GM19193 (cell line): Measurements from ENCODE around the gene TFPI2.

ENCODE experiments used
- POLR2A ChIP-seq: IDR thresholded peaks from 4 replicates; pipeline ENCODE4 v1.6.1; 2011; ENCODE audit not compliant: insufficient read depth, insufficient read length; ENCODE audit errors: extremely low read depth

TFPI2 gene

DNA sequence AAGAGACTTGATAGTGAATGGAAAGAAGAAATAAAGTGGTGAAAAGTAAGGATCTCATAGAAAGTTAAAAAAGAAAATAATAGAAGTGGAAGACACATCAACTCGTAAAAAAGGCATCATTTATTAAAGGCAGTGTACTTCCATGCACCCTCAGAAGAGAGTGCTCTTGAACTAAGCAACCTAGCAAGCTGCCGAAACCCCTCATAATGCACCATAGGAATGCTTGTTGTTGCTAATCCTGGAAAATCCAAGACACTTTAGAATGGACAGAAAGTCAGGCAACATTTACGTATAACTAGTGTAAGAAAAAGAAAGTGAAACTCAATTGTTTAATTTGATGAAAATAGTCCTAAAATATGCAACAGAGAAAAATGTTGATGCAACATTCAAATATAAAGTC is 12.8 kb downstream of the TFPI2 start:
- no peak for TF ChIP-seq POLR2A

- no peak for TF ChIP-seq POLR2A
Observed at GRCh38 chr7:93873998-93874574, 16.5 kb downstream of the TFPI2 start.

DNA sequence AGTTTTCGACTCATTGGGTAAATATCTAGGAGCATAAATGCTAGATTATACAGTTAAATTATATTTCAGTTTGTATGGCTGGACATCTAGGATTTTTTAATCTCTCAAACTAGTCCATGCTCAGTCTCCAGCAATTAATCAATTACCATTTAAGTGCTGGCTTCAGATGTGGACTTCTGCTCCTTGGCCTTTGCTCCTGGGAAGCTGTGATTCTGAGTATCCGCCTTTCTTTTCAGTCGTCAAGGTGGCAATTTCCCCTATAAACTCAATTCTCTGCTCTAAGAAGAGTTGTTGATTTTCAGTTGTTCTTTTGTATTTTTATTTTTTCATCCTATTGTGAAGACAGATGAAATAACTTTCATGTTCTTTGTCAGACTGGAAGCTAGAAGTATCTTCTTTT is 23.7 kb downstream of the TFPI2 start:
- no peak for TF ChIP-seq POLR2A

- TF ChIP-seq POLR2A, result no peak
Observed at GRCh38 chr7:93862651-93863050, 27.9 kb downstream of the TFPI2 start.

GRCh38 chr7:93861325-93861949 is 29.1 kb downstream of the TFPI2 start:
- TF ChIP-seq POLR2A, result no peak

- TF ChIP-seq POLR2A, result no peak
Observed at GRCh38 chr7:93860261-93860660, 30.3 kb downstream of the TFPI2 start.

GRCh38 chr7:93858857-93859256 is 31.7 kb downstream of the TFPI2 start:
- no peak for TF ChIP-seq POLR2A

DNA sequence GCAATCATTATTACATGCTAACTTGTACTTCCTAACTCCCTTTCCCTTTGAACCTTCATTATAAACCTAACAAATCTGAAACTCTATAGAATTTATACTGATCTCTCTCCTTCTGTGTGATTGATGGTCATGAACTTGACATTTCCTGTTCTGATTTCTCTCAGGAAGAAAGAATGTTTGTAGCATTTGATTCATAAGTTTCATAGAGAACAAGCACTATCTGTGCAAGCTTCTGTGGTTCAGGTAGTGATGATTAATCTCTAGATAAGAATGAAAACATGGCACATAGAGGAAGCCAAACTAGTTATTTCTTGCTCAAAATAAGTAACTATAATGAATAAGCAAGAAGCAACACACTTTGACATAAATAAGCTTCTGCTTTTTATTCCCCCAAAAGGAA is 34.2 kb downstream of the TFPI2 start:
- TF ChIP-seq POLR2A, result no peak

DNA sequence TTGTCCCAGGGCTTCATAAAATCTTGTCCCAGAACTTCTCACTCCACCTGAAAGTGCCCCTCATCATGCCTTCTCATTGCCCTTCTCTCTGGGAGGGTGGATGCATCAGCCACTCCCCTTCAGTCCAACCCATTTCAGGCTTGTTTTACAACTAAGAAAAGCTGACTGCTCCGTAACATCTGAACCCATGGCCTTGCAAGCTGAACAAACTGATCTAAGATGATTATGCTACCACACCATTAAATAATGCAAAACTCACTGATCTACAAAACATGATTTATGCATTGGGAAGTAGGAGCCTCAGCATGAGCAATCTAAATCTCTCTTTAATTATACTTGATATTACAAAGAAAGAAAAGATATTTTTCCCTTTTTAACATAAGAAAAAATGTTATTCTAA is 34.8 kb downstream of the TFPI2 start:
- no peak for TF ChIP-seq POLR2A

DNA sequence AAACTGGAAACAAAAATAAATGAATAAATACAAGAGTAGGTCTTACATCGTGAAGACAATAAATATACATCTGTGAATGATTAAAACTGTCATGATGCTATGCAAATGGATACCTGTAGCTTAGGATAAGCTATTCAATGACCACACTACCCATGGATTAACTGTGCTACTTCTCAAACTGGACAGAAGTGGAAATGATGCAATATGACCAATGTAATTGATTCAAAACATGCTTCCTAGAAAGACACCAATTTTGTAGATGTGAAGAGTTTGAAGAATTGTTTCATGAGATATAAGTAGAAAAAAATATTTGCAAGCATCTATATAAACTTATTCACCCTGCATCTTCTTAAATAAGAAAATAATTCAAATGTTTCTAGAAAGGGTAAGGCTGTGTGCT is 36.1 kb downstream of the TFPI2 start:
- no peak for TF ChIP-seq POLR2A

DNA sequence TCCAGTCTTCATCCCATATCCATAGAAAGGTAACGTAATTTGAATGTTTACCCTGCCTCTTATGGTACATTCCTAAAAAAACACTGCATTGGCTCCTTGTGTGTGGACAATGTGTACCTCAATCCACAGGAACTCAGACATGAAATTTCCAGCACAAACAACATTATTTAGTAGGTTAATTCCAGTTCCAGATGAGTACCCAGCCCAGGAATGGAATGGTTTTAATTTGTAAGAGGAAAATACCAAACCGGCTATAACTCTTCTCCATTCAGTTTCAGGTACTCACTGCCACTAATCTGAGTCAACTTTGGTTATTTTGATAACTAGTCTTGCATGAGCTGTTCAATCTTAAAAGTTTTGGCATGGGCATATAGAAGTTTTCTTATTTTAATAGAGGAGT is 39.0 kb downstream of the TFPI2 start:
- TF ChIP-seq POLR2A, result no peak

- no peak for TF ChIP-seq POLR2A
Observed at GRCh38 chr7:93843260-93843659, 47.3 kb downstream of the TFPI2 start.

DNA sequence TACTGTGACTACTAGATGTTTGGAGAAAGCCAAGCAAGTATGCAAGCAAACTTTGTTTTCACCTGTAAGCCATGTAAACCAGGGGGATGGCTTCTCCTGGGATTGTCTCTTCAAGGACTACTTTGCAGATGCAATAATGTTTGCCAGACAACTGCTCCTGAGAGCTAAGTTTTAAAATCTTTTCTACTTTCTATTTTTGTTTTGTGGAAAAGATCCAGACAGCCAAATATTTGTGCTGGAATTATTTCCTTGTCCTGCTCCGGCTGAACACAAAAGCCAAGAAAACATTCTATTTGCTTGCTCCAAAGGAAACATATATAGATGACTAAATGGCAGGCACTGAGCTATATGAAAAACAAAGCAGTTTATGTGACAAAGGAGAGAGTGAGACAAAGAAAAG is 51.6 kb downstream of the TFPI2 start:
- no peak for TF ChIP-seq POLR2A

DNA sequence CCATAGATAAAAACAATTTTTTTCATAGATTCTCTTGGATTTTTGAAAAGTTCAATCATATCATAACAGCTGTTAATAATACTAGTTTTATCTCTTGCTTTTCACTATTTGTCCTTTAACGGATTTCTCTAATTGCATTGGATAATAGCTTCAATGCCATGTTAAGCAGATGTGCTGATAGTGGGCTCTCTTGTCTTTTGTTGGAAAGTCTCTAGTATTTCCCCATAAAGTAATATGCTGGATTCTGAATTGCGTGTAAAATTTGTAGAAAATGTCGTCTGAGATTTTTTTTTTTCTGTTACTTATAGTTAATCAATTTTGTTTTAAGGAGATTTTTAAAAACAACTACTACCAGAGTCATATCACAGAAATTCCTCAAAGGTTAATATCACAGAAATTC is 53.3 kb downstream of the TFPI2 start:
- TF ChIP-seq POLR2A, result no peak

DNA sequence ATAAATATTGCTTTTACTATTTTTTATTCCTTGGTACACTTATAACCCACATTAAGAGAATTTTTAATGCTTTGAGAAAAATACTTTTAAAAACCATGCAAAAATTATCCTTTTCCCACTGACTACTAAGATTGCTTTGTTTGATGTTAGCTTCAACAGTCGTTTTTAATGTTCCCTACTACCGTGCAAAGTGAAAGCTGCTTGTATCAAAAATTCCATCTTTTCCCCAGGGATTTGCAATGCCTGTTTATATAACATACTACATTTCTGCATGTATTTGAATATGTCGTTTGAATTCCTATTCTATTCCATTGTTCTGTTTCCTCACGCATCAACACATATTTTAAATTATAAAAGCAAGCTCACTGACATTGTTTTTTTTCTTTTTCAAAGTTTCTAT is 54.4 kb downstream of the TFPI2 start:
- no peak for TF ChIP-seq POLR2A

DNA sequence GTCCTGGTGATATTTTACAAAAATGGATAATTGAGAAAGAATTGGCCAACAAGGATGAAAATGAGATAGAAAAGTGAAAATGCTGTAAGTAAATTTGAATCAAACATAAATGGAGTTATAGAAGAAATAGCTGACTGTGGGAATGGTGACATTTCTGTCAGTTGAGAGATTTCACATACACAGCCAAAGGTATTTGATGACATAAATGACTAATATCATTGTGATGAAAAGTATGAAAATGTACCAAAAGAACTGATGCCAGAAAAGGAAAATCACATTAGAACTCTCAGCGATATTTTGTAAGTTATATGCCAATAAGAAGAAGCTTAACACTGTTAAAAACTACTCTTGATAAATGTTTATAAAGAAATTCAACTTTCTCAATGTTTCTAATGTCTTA is 54.9 kb downstream of the TFPI2 start:
- TF ChIP-seq POLR2A, result no peak
